A549 (cell line): ENCODE results near the gene COASY. TPM values are rescaled to one million over a fixed set of nuclear protein-coding genes. Genes with fewer than 3 reads are reported as not detected.
"Not testable (repeated sequence)": the region's sequence is repeated elsewhere in the genome, so short reads cannot be mapped to it uniquely, and the experiment has no call there.

ENCODE experiments used
- ATAC-seq, 2 experiments: fragments of 200-7000 bp in 1 of 2; fragments of >200 bp in 1 of 2; cut with Nextera tagmentation in 1 of 2; cut with Tn5 transposase in 1 of 2; 3 replicates each; pipeline versions ENCODE4 v1.8.0 to v1.9.1; 2018 to 2020; ENCODE audit warnings: mild to moderate bottlenecking in 1 of 2, moderate library complexity in 1 of 2
- CTCF ChIA-PET: fragments of 300-600 bp; sonication (Branson Sonifier 250); formaldehyde crosslinking; extraction: SDS; loops from one replicate; lab custom pipeline; 2021; ENCODE audit warnings: antibody characterized with exemption, inconsistent platforms; lab: Yijun Ruan, JAX
- POLR2A ChIA-PET: fragments of 350-600 bp; formaldehyde crosslinking; extraction: SDS; loops from one replicate; lab custom pipeline; 2021; ENCODE audit warnings: antibody characterized with exemption, inconsistent platforms; lab: Yijun Ruan, JAX
- DNase-seq, 2 experiments: peaks; one replicate each; pipeline versions ENCODE4 v3.0.0 to v3.0.0-alpha.2; 2011 to 2016; ENCODE audit warnings: low read depth in 1 of 2, low spot score in 1 of 2
- FAIRE-seq: peaks from 2 replicates; lab custom pipeline; 2011; peaks lifted over from hg19 to GRCh38; lab: Jason Lieb, UNC
- H3K27ac ChIP-seq, 2 experiments: fragments of >200 bp; sonication (Bioruptor Twin); formaldehyde crosslinking; 3 replicates each; pipeline ENCODE4 v1.5.1; 2016 to 2017
- H3K4me1 ChIP-seq: fragments of >200 bp; sonication (Bioruptor Twin); formaldehyde crosslinking; 3 replicates; pipeline ENCODE4 v1.6.1; 2016
- H3K4me2 ChIP-seq: fragments of >200 bp; sonication (Bioruptor Twin); formaldehyde crosslinking; 3 replicates; pipeline ENCODE4 v1.6.1; 2016
- H3K4me3 ChIP-seq: fragments of >200 bp; sonication (Bioruptor Twin); formaldehyde crosslinking; 3 replicates; pipeline ENCODE4 v1.5.1; 2016
- H3K9me3 ChIP-seq: fragments of >200 bp; sonication (Bioruptor Twin); formaldehyde crosslinking; 3 replicates; pipeline ENCODE4 v1.6.1; 2016
- CBX2 ChIP-seq: fragments of 200-600 bp; sonication (generic); IDR thresholded peaks from 2 replicates; pipeline ENCODE4 v1.6.1; 2016; ENCODE audit warnings: low read depth, mild to moderate bottlenecking, borderline replicate concordance
- CBX8 ChIP-seq: fragments of 200-600 bp; sonication (generic); IDR thresholded peaks from 2 replicates; pipeline ENCODE4 v1.6.1; 2016
- CEBPB ChIP-seq, 2 experiments: fragments of >200 bp in 1 of 2; sonication (Bioruptor Twin) in 1 of 2; formaldehyde crosslinking in 1 of 2; IDR thresholded peaks; 2 replicates each; pipeline ENCODE4 v1.6.1; 2012 to 2016
- CHD4 ChIP-seq: fragments of 200-600 bp; sonication (generic); IDR thresholded peaks from 2 replicates; pipeline ENCODE4 v1.6.1; 2016; ENCODE audit warnings: antibody characterized with exemption, mild to moderate bottlenecking, borderline replicate concordance
- FOSL2 ChIP-seq, 2 experiments: fragments of 450-650 bp in 1 of 2; fragments of >200 bp in 1 of 2; sonication (Bioruptor Twin) in 1 of 2; formaldehyde crosslinking; IDR thresholded peaks; 2 replicates each; pipeline versions ENCODE4 v1.5.0 to v1.6.1; 2016 to 2020; ENCODE audit warnings: mild to moderate bottlenecking in 1 of 2, moderate library complexity in 1 of 2
- HOXA7 ChIP-seq: fragments of 250-450 bp; sonication (Bioruptor Pico); IDR thresholded peaks from 2 replicates; pipeline ENCODE4 v1.5.0; 2020; ENCODE audit warnings: mild to moderate bottlenecking, moderate library complexity
- KDM5A ChIP-seq: fragments of 200-600 bp; sonication (generic); IDR thresholded peaks from 2 replicates; pipeline ENCODE4 v1.6.1; 2016; ENCODE audit warnings: antibody characterized with exemption, mild to moderate bottlenecking
- NFE2L2 ChIP-seq: fragments of 150-350 bp; conservative IDR thresholded peaks from 2 replicates; pipeline ENCODE4 v1.6.1; 2014; ENCODE audit warnings: low read length
- NR3C1 ChIP-seq: fragments of >200 bp; sonication (Bioruptor Twin); formaldehyde crosslinking; IDR thresholded peaks from 3 replicates; pipeline ENCODE4 v1.6.1; 2017
- POLR2AphosphoS2 ChIP-seq: conservative IDR thresholded peaks from 2 replicates; pipeline ENCODE4 v1.6.1; 2012; ENCODE audit warnings: low read length, improper control_type of control experiment, inconsistent platforms
- RARB ChIP-seq: fragments of 250-450 bp; sonication (Bioruptor Pico); IDR thresholded peaks from 2 replicates; pipeline ENCODE4 v1.8.0; 2021; ENCODE audit warnings: mild to moderate bottlenecking, moderate library complexity
- RCOR1 ChIP-seq: fragments of 150-350 bp; IDR thresholded peaks from 2 replicates; pipeline ENCODE4 v1.6.1; 2014; ENCODE audit warnings: antibody characterized with exemption, low read length, low read depth
- RFX5 ChIP-seq: fragments of 450-650 bp; IDR thresholded peaks from 2 replicates; pipeline ENCODE4 v1.7.1; 2014; ENCODE audit warnings: antibody characterized with exemption, mild to moderate bottlenecking, moderate library complexity
- SMC3 ChIP-seq: fragments of >200 bp; sonication (Bioruptor Twin); formaldehyde crosslinking; IDR thresholded peaks from 3 replicates; pipeline ENCODE4 v1.6.1; 2018; ENCODE audit warnings: inconsistent platforms
- SREBF2 ChIP-seq: fragments of 450-650 bp; IDR thresholded peaks from 2 replicates; pipeline ENCODE4 v1.6.1; 2014; ENCODE audit warnings: mild to moderate bottlenecking, moderate library complexity
- TFCP2L1 ChIP-seq: fragments of 250-450 bp; sonication (Bioruptor Pico); IDR thresholded peaks from 2 replicates; pipeline ENCODE4 v1.5.0; 2021; ENCODE audit warnings: mild to moderate bottlenecking
- ZC3H11A ChIP-seq: fragments of 450-650 bp; IDR thresholded peaks from 2 replicates; pipeline ENCODE4 v1.6.1; 2014; ENCODE audit warnings: antibody characterized with exemption, mild to moderate bottlenecking
- WGBS: methylation state at CpG from one replicate; pipeline ENCODE4 v1.1.6; 2017; ENCODE audit errors: missing lambda C conversion rate; 5-methylcytosine and 5-hydroxymethylcytosine counted together
- polyA plus RNA-seq, 4 experiments: library from polyadenylated mRNA; depleted of rRNA in 3 of 4; stranded (reverse); fragments of >200 nt; fragmentation: RNase III in 1 of 4; extraction: RNeasy Plus Mini Kit Qiagen cat#74134 plus additional on column Dnase treatment in 1 of 4; gene quantifications; 2 replicates in 3 of 4; 3 replicates in 1 of 4; pipeline ENCODE4 v1.2.3, GENCODE V29; 2011 to 2017
- TF ChIP-seq, protein P1 (sequence below): fragments of 150-350 bp; IDR thresholded peaks from 2 replicates; pipeline ENCODE4 v1.6.1; 2014; ENCODE audit warnings: low read depth, mild to moderate bottlenecking, low read length
- TF ChIP-seq, protein P2 (sequence below): fragments of 250-450 bp; sonication (Bioruptor Pico); IDR thresholded peaks from 2 replicates; pipeline ENCODE4 v1.5.0; 2021; ENCODE audit warnings: mild to moderate bottlenecking, moderate library complexity, borderline replicate concordance
- TF ChIP-seq, protein P3 (sequence below): fragments of >200 bp; sonication (Bioruptor Twin); formaldehyde crosslinking; IDR thresholded peaks from 3 replicates; pipeline ENCODE4 v1.5.1; 2016

COASY gene
- polyA plus RNA-seq, 2 of the 4 experiments (the other 2 are of a cell fraction) = 65.4 to 112 TPM

DNA sequence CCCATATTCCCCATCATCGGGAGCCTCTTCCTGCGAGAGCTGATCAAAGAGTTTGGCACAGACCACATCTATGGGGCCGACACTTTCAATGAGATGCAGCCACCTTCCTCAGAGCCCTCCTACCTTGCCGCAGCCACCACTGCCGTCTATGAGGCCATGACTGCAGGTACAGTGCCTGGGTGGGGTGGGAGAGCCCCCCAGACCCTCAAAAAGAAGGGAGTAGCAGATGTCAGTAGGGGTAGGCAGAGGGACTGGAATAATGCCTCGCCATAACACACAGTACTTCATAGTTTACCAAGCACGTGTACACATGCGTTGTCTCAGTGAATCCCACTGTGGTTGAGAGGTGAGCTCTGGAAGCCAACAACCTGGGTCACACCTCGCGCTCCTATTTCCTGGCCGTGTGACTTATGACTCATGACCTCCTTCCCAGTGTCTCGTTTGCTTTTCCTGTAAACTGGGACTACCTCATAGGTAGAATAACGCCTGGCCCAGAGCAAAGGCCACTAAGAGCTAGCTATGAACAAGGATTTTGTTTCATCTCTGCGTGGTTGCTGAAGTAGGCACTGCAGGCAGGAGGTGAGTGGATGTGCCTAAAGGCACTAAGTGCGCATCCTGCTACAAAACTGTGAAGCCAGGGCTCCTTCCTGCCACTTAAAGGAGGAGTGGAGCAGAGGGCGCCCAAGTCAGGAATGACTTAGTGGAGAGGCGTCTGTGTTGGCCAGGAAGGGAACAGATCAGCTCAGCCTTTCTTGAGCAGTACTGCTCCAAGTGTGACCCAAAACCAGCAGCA lies 20.7 kb upstream of the COASY start:
- TF ChIP-seq FOSL2 (IDR thresholded peaks at IDR 0.05) (no peak), FOSL2 (CRISPR knock-in tag; IDR thresholded peaks at IDR 0.05) (peak; percentile 45; the same call in 1 of the 2 replicates), CBX8 (no peak)
- Histone ChIP-seq H3K4me2 (peak overlapping the region; percentile 3; the same call in 2 of the 3 replicates), H3K4me1 (peaks cover 23% of the 10 kb centered on the region), H3K4me3 (no peak overlapping the region), H3K27ac (peak overlapping the region in 1 of 2 experiments; percentile 54; a peak in 3 of 6 replicates), H3K9me3 (no peaks in the 10 kb centered on the region)
- DNase-seq (no peak), FAIRE-seq (no peak), ATAC-seq (peak in 1 of 2 experiments; percentile 0; a peak in 1 of 6 replicates)
- POLR2A ChIA-PET = interaction anchor here (1.0 kb wide), 1 partner anchor 37 kb away, joined by 3 read pairs; the partner anchor contains the start of gene PSMC3IP
- 69% methylated on average over 17 of the region's 17 CpGs for WGBS
- CTCF ChIA-PET = interaction anchor here (0.7 to 1.8 kb wide), 12 partner anchors 9 to 222 kb away, joined by 3 to 6 read pairs (median 4); no protein-coding TSS in a partner anchor

DNA sequence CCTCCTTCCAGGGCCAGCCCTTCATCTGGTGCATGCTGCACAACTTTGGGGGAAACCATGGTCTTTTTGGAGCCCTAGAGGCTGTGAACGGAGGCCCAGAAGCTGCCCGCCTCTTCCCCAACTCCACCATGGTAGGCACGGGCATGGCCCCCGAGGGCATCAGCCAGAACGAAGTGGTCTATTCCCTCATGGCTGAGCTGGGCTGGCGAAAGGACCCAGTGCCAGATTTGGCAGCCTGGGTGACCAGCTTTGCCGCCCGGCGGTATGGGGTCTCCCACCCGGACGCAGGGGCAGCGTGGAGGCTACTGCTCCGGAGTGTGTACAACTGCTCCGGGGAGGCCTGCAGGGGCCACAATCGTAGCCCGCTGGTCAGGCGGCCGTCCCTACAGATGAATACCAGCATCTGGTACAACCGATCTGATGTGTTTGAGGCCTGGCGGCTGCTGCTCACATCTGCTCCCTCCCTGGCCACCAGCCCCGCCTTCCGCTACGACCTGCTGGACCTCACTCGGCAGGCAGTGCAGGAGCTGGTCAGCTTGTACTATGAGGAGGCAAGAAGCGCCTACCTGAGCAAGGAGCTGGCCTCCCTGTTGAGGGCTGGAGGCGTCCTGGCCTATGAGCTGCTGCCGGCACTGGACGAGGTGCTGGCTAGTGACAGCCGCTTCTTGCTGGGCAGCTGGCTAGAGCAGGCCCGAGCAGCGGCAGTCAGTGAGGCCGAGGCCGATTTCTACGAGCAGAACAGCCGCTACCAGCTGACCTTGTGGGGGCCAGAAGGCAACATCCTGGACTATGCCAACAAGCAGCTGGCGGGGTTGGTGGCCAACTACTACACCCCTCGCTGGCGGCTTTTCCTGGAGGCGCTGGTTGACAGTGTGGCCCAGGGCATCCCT lies 18.5 kb upstream of the COASY start:
- no peak overlapping the region for H3K4me3 ChIP-seq
- ATAC-seq (no peak), DNase-seq (no peak), FAIRE-seq (no peak)
- TF ChIP-seq SMC3 (no peak), KDM5A (no peak), NFE2L2 (no peak), RARB (CRISPR knock-in tag) (no peak), CHD4 (no peak), TFCP2L1 (no peak), POLR2AphosphoS2 (no peak), HOXA7 (no peak)
- ChIA-PET CTCF (interaction anchor here (0.5 to 1.8 kb wide), 5 partner anchors 9 to 221 kb away, joined by 3 to 8 read pairs (median 3); partner anchors contain the start of gene HSD17B1), POLR2A (no interaction called here)
- WGBS = 95% methylated on average over 39 of the region's 39 CpGs
- no peak overlapping the region for H3K4me2 ChIP-seq
- peaks cover 16% of the 10 kb centered on the region for H3K4me1 ChIP-seq
- H3K9me3 ChIP-seq = no peaks in the 10 kb centered on the region
- H3K27ac ChIP-seq = no peak overlapping the region

DNA sequence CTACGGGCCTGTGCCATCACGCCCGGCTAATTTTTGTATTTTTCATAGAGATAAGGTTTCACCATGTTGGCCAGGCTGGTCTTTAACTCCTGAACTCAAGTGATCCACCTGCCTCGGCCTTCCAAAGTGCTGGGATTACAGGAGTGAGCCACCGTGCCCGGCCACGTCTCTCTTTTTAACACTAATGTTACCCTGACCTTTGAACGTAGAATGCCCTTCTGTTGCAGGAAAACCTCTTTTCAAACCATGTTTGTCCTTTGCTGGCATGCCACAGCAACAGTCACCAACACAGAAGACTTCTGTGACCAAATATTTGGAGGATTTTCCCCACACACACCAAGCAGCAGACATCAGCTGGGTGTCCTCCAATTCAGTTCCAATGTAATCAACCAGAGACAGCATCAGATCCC lies 17.1 kb upstream of the COASY start:
- no peak overlapping the region for H3K4me3 ChIP-seq
- TF ChIP-seq RCOR1 (no peak), SREBF2 (no peak), CBX2 (no peak), CEBPB (IDR thresholded peaks at IDR 0.05) (no peak), ZC3H11A (no peak), SMC3 (no peak), RFX5 (no peak), NR3C1 (no peak)
- TF ChIP-seq, protein P1, sequence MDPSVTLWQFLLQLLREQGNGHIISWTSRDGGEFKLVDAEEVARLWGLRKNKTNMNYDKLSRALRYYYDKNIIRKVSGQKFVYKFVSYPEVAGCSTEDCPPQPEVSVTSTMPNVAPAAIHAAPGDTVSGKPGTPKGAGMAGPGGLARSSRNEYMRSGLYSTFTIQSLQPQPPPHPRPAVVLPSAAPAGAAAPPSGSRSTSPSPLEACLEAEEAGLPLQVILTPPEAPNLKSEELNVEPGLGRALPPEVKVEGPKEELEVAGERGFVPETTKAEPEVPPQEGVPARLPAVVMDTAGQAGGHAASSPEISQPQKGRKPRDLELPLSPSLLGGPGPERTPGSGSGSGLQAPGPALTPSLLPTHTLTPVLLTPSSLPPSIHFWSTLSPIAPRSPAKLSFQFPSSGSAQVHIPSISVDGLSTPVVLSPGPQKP = no peak
- TF ChIP-seq, protein P2, sequence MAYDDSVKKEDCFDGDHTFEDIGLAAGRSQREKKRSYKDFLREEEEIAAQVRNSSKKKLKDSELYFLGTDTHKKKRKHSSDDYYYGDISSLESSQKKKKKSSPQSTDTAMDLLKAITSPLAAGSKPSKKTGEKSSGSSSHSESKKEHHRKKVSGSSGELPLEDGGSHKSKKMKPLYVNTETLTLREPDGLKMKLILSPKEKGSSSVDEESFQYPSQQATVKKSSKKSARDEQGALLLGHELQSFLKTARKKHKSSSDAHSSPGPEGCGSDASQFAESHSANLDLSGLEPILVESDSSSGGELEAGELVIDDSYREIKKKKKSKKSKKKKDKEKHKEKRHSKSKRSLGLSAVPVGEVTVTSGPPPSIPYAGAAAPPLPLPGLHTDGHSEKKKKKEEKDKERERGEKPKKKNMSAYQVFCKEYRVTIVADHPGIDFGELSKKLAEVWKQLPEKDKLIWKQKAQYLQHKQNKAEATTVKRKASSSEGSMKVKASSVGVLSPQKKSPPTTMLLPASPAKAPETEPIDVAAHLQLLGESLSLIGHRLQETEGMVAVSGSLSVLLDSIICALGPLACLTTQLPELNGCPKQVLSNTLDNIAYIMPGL (CRISPR knock-in tag) = no peak
- TF ChIP-seq, protein P3, sequence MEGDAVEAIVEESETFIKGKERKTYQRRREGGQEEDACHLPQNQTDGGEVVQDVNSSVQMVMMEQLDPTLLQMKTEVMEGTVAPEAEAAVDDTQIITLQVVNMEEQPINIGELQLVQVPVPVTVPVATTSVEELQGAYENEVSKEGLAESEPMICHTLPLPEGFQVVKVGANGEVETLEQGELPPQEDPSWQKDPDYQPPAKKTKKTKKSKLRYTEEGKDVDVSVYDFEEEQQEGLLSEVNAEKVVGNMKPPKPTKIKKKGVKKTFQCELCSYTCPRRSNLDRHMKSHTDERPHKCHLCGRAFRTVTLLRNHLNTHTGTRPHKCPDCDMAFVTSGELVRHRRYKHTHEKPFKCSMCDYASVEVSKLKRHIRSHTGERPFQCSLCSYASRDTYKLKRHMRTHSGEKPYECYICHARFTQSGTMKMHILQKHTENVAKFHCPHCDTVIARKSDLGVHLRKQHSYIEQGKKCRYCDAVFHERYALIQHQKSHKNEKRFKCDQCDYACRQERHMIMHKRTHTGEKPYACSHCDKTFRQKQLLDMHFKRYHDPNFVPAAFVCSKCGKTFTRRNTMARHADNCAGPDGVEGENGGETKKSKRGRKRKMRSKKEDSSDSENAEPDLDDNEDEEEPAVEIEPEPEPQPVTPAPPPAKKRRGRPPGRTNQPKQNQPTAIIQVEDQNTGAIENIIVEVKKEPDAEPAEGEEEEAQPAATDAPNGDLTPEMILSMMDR = no peak
- peaks cover 21% of the 10 kb centered on the region for H3K4me1 ChIP-seq
- WGBS = 81% methylated on average over 8 of the region's 8 CpGs
- FAIRE-seq (no peak), DNase-seq (no peak), ATAC-seq (no peak)
- no peaks in the 10 kb centered on the region for H3K9me3 ChIP-seq
- H3K4me2 ChIP-seq = no peak overlapping the region
- CTCF ChIA-PET = interaction anchor here (1.0 to 4.2 kb wide), 3 partner anchors 8 to 233 kb away, joined by 3 to 37 read pairs (median 3); partner anchors contain the start of gene NAGLU
- POLR2A ChIA-PET = no interaction called here
- H3K27ac ChIP-seq = no peak overlapping the region

DNA sequence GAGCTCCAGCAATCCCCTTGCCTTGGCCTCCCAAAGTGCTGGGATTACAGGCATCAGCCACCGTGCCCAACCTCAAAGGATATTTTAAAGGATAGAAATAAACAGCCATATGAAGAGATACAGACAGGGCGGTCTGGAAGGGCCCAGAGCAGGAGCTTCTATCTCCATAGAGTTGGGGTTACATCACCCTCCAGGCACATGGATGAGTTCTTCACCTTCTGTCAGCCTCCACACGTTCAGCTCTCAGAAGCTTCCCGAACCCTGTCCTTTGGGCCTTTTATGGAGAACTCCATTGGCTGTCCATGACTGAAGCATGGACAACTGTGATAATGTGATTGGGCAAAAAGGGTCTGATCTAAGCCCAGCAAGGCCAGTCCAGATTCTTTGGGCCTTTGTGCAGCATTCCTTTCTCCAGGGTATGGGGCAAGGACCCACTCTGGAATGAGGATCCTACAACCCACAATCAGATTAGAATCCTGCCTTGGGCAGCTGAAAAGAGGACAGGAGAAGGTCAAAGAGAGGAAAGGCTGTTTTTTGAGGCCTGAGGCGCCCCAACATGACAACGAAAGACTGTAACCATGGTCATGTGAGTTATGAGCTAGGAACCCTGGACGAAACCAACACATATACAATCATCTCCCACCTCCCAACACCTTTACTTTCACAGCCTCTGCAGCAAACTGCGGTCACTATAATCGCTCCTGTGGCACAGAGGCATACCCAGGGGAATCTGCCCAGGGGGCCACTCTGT lies 16.0 kb upstream of the COASY start:
- H3K9me3 ChIP-seq, DNase-seq, H3K27ac ChIP-seq, ATAC-seq, H3K4me3 ChIP-seq, POLR2A ChIA-PET, H3K4me2 ChIP-seq: not testable (repeated sequence)
- FAIRE-seq = peak; percentile 92
- H3K4me1 ChIP-seq = peaks cover 18% of the 10 kb centered on the region
- WGBS = 91% methylated on average over 9 of the region's 9 CpGs
- CTCF ChIA-PET = interaction anchor here (0.6 to 4.2 kb wide), 7 partner anchors 9 to 392 kb away, joined by 3 to 37 read pairs (median 5); partner anchors contain the start of genes NAGLU and PSMC3IP
